Colon (tissue), 2 donors: ENCODE results near the gene CLSTN2.

Experiments used
- FAIRE-seq: peaks from 2 replicates; lab custom pipeline; 2012; peaks lifted over from hg19 to GRCh38; lab: Jason Lieb, UNC
- donor health status: control.
- donor health status: control.

The CLSTN2 gene

GRCh38 chr3:140148824-140149390 lies 213.9 kb downstream of the CLSTN2 start:
- FAIRE-seq, result no peak

DNA sequence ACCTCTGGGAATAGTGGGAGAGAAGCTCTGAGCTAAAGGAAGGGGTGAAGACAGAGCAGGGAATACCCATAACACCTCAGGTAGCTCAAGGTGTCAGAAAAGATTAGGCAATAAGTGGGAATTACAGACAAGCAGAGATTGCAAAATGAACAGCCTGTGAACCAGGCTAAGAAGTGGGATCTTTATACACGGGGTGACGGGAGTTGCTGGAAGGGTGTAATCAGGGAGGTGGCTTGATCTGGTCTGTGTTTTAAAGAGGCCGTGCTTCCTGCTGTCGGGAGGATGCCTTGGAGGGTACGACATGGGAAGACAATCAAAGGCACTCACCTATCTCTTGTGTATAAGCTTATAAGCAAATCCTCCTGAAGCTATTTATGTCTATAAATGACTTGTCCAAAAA lies 216.3 kb downstream of the CLSTN2 start:
- FAIRE-seq, result no peak

- FAIRE-seq, result no peak
These were observed 218.1 kb downstream of the CLSTN2 start for GRCh38 chr3:140152851-140153639.

GRCh38 chr3:140153736-140154135 lies 218.8 kb downstream of the CLSTN2 start:
- no peak for FAIRE-seq

DNA sequence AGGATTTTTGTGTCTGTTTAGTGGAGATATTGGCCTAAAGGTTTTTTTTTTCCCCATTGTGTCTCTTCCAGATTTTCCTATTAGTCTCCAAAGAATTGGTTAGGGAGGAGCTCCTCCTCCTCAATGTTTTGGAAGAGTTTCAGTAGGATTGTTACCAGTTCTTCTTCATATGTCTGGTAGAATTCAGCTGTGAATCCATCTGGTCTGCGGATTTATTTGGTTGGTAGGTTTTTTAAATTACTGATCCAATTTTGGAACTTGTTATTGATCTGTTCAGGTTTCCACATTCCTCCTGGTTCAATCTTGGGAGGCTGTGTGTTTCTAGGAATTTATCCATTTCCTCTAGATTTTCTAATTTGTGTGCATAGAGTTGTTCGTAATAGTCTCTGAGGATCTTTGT lies 222.2 kb downstream of the CLSTN2 start:
- no peak for FAIRE-seq

DNA sequence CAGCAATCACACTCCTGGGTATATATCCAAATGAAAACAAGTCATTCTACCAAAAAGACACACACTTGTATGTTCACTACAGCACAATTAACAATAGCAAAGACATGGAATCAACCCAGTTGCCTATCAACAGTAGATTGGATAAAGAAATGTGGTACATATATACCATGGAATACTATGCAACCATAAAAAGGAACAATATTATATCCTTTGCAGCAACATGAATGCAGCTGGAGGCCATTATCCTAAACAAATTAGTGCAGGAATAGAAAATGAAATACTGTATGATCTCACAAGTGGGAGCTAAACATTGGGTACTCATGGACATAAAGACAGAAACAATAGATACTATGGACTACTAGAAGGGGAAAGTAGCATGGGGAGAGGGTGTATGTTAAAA lies 224.7 kb downstream of the CLSTN2 start:
- no peak for FAIRE-seq

DNA sequence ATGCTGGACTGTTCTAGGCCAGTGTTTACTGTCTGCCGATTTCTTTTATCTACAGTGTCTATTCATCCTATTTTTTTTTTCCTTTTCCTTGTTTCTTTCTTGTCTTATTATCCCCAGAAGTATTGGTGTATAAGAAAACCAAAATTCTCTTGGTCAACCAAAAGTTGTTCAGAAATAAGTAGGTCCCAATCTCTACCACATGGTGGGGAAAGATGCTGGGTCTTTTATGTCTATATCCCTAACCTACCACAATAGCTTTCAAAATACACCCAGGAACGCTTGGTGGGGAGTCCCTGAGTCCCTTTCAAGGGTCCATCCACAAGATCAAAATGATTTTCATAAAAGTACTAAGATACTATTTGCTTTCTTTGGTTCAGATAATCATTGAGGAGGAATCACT lies 225.6 kb downstream of the CLSTN2 start:
- FAIRE-seq, result no peak

DNA sequence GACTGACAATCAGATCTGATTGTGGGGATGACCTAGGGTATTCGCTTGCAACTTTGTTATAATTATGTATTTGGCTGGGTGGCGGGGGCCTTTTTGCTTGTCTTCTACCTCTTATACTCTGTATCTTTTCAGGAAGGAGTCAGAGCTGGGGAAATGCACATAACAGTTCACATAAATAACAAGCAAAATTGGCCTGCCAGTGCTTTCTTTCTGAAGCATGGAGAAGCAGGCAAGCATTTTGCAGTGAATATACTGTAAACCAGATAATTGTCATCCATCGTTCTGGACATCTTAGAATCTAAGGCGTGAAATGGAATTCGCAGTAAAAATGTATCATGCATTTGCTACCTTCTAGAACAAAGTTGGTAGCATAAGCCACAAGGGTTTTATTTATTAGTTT lies 227.6 kb downstream of the CLSTN2 start:
- no peak for FAIRE-seq

- FAIRE-seq, result no peak
These were observed 228.3 kb downstream of the CLSTN2 start for GRCh38 chr3:140163159-140163763.

DNA sequence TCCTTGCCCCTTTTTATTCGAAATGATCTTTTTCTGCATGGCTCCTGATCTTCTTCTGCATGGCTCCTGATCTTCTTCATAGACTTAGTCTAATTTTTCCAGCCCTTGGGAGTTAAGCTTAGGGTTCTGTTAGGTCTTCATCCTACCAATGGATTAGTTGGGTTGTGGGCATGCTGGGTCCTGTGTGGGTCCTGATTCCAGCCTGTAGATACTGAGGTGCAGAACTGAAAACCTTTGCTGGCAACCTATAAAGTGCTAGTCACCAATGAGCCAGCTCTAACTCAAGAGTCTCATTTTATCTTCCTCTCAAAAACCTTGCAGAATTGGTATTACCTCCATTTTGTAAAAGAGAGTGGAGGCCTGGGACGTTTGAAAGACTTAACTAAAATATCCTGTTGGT lies 229.2 kb downstream of the CLSTN2 start:
- FAIRE-seq, result no peak

- no peak for FAIRE-seq
These were observed 230.1 kb downstream of the CLSTN2 start for GRCh38 chr3:140164922-140165590.

GRCh38 chr3:140165781-140166180 lies 230.8 kb downstream of the CLSTN2 start:
- FAIRE-seq, result no peak

GRCh38 chr3:140166861-140167599 lies 232.0 kb downstream of the CLSTN2 start:
- no peak for FAIRE-seq

DNA sequence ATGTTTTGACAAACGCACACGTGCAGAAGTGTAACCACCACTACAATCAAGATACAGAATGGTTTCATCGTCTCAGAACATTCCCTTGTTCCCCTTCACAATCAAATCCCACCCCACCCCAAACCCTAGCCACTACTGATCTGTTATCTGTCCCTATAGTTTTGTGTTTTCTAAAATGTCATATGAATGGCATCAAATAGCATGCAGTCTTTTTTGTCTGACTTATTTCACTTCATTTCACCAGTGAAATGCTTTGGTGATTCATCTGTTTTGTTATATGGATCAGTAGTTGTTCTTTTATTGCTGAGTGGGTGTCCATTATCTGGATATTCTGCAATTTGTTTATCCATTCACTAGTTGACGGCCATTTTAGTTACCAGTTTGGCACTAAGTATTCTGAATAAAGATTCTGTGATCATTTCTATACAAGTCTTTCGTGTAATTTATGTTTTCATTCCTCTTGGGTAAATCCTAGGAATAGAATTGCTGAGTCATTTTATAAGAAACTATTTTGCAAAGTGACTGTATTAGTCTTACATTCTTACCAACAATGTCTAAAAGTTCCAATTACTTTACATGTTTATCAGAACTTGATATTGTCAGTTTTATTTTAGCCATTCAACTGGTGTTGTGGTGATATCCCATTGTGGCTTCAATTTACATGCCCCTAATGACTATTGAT lies 232.8 kb downstream of the CLSTN2 start:
- no peak for FAIRE-seq

- FAIRE-seq, result no peak
These were observed 235.6 kb downstream of the CLSTN2 start for GRCh38 chr3:140170612-140171011.

GRCh38 chr3:140176526-140176925 lies 241.5 kb downstream of the CLSTN2 start:
- no peak for FAIRE-seq

- no peak for FAIRE-seq
These were observed 243.0 kb downstream of the CLSTN2 start for GRCh38 chr3:140177943-140178342.

DNA sequence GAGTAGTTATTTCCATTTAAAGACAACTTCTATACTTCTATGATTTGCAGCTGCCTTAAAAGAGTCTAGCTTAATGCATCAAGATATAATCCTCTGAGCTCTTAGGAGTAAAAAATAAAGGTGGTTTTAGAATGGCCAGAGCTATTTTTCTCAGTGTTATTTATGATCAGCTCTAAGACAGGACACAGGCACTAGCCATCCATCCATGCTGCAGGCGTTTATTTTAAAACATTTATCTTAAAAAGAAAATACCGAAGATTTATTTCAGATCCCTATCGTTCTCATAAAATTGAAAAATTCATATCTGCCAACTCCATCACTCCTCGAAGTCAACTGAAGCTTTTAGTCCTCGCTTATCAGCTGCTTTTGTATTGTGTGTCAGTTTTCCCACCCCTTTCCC lies 243.5 kb downstream of the CLSTN2 start:
- FAIRE-seq, result no peak

- FAIRE-seq, result no peak
These were observed 245.6 kb downstream of the CLSTN2 start for GRCh38 chr3:140180603-140181002.

DNA sequence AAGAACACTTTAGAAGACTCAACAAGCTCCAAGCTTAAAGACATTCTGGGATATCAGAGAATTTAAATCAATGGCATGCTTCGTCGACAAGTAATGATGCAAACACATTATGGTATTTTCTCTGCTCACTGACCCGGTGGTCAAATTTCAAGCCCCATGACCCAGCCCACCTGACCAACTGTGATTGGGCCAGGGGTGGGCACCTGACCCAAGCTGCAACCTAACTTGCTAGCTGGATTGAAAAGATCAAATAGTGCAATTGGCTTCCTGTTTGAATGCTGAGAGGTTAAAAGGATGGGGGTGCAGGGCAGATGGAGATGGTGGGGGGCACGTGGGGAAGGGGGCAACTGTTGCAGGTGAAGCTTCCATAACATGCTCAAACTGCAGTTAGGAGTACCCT lies 250.4 kb downstream of the CLSTN2 start:
- FAIRE-seq, result no peak

- no peak for FAIRE-seq
These were observed 251.5 kb downstream of the CLSTN2 start for GRCh38 chr3:140186421-140186920.

DNA sequence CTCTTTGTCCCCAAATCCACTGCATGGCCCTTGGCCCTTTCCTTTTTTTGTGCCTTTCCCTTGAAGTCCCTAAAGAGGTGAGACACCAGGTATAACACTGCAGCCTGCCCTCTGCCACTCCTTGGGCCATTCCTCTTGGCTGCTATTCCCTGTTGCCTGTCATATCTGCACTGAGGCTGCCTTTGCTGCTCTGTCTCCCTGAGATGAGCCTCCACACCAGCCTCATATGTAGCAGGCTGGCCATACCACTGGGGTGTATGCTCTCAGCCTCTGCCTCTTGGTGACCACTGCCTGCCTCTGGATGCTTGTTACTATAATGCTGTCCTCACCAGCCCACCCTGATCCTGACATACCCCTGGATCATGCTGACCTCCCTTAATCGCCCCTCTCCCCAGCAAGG lies 252.0 kb downstream of the CLSTN2 start:
- no peak for FAIRE-seq
